ENCODE results near the gene KIF26B. TPM values are rescaled to one million over a fixed set of nuclear protein-coding genes. Genes with fewer than 3 reads are reported as not detected.

KIF26B gene
- total and polyA plus RNA-seq, 2 experiments from 2014 or later = 2.5 to 8.0 TPM

DNA sequence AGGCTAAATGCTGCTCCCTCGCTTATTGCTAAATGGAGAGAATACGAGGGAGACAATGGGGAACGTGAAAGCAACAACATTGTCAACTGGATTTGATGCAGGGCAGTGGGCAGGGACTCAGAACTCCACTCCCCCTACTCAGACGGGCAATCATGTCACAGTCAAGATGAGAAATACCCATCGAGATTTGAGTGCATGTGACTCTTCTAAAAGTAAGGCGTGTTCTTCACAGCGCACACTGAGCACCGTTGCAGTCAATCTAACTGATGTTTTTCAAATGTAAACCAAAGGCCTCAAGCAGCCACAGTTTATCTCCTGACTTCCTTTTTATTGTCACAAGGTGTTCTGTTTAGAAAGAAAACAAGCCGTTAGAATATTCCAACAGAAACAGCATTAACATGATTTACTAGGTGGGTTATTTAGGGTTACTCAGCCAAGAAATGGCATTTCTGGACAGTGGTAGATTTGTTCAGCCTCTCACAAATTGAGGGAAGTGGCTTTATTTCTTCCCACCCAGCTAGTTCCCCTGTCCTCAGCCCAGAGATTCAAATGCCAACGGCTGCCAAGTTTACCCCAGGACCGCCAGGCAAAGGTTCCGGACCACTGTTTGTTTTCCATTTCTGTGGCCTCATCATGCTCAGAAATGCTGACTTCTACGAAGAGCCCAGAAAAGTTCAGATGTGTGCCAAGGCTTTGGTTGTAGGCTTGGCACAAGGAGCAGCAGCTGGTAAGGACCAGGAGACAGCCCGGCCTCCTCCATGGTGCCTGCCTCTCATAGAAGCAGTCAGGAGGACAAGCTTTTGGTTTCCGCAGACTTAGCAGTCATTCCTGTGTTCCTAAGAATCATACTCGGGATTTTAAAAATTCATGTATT, 171.4 kb downstream of the KIF26B start:
- no peaks in the 10 kb centered on the region for H3K9me3 ChIP-seq (ENCODE audit: low read depth)
- 75 to 77% methylated on average over 16 of the region's 16 CpGs for WGBS, 2 experiments (ENCODE audit: low coverage in 1 of 2, low lambda C conversion rate in 2 of 2, missing lambda C conversion rate in 2 of 2)
- no peak overlapping the region for H2AFZ ChIP-seq
- in situ Hi-C loops (cut with MboI) = no loop called here
- no peak for DNase-seq
- TF ChIP-seq EZH2phosphoT487 (IDR thresholded peaks at IDR 0.05; ENCODE audit: insufficient read depth, low read depth) = no peak
- TF ChIP-seq EZH2 (IDR thresholded peaks at IDR 0.05; ENCODE audit: insufficient read depth, poor library complexity, severe bottlenecking) = no peak
- H3K27me3 ChIP-seq (replicated peaks; ENCODE audit: insufficient read depth) = no peaks in the 10 kb centered on the region
- H3K79me2 ChIP-seq (ENCODE audit: insufficient read depth) = no peaks in the 10 kb centered on the region
- no peaks in the 10 kb centered on the region for H3K36me3 ChIP-seq (ENCODE audit: low read depth)
- H3K4me1 ChIP-seq (ENCODE audit: insufficient read depth) = peaks cover 9% of the 10 kb centered on the region
- H3K4me3 ChIP-seq = no peak overlapping the region
- no peak overlapping the region for H3K27ac ChIP-seq
- H4K20me1 ChIP-seq (ENCODE audit: insufficient read depth) = no peaks in the 10 kb centered on the region
- H3K9ac ChIP-seq = no peak overlapping the region
- no peak overlapping the region for H3K4me2 ChIP-seq (ENCODE audit: unreplicated experiment)
- no peaks in the 10 kb centered on the region for H3K9me2 ChIP-seq (ENCODE audit: insufficient read depth)
- no peaks in the 10 kb centered on the region for H3F3A ChIP-seq (ENCODE audit: insufficient read depth)

DNA sequence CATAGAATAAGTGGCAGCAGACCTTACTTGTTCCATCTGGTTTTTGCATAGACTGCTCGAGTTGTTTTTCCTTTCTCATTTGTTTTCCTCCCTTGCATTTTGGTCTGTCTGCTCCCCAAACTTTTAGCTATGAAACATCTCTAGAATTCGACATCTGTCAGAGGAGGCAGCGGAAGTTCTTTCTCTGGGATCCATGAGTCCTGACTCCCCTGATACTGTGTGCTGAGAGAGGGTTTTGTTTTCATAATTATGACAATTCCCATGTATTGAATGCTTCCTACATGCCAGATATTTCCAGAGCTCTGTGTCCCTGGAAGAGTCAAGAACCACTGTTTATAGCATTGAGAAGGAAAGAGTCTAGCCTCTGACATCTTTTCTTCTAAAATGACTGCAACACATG, 172.6 kb downstream of the KIF26B start:
- Histone ChIP-seq H4K20me1 (ENCODE audit: insufficient read depth) (no peaks in the 10 kb centered on the region), H3F3A (ENCODE audit: insufficient read depth) (no peaks in the 10 kb centered on the region), H3K27me3 (replicated peaks; ENCODE audit: insufficient read depth) (no peaks in the 10 kb centered on the region), H3K4me3 (no peak overlapping the region), H3K4me1 (ENCODE audit: insufficient read depth) (peaks cover 14% of the 10 kb centered on the region), H3K9me2 (ENCODE audit: insufficient read depth) (no peaks in the 10 kb centered on the region), H3K9ac (no peak overlapping the region), H3K36me3 (ENCODE audit: low read depth) (no peaks in the 10 kb centered on the region), H2AFZ (no peak overlapping the region), H3K27ac (no peak overlapping the region), H3K9me3 (ENCODE audit: low read depth) (no peaks in the 10 kb centered on the region), H3K4me2 (ENCODE audit: unreplicated experiment) (no peak overlapping the region), H3K79me2 (ENCODE audit: insufficient read depth) (no peaks in the 10 kb centered on the region)
- DNase-seq = no peak
- WGBS, 2 experiments (ENCODE audit: low coverage in 1 of 2, low lambda C conversion rate in 2 of 2, missing lambda C conversion rate in 2 of 2) = 54 to 55% methylated on average over 3 of the region's 3 CpGs
- TF ChIP-seq EZH2 (IDR thresholded peaks at IDR 0.05; ENCODE audit: insufficient read depth, poor library complexity, severe bottlenecking) (no peak), EZH2phosphoT487 (IDR thresholded peaks at IDR 0.05; ENCODE audit: insufficient read depth, low read depth) (no peak)
- in situ Hi-C loops (cut with MboI) = no loop called here

DNA sequence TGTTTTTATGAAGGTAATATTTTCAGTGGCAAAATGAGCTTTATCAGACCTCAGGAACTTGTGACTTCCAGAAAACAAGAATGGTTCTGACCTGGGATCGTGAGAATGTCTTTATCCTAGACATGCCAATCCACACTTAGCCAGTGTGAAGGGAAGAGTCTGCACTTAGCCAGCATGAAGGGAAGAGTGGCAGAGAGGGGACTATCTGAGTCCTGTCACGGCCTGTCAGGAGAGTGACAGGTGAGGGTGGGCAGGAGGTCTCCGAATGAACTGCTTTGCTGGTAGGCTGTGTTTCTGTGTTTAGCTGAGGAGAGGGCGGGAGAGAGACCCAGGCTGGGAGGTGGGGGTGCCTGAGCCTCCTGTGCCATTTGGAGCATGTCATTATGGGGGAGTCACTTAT, 173.1 kb downstream of the KIF26B start:
- 80 to 85% methylated on average over 4 of the region's 4 CpGs for WGBS, 2 experiments (ENCODE audit: low coverage in 1 of 2, low lambda C conversion rate in 2 of 2, missing lambda C conversion rate in 2 of 2)
- no peak overlapping the region for H3K4me3 ChIP-seq
- no peak for DNase-seq
- no peaks in the 10 kb centered on the region for H3K36me3 ChIP-seq (ENCODE audit: low read depth)
- H2AFZ ChIP-seq = no peak overlapping the region
- no peaks in the 10 kb centered on the region for H3K9me2 ChIP-seq (ENCODE audit: insufficient read depth)
- peaks cover 13% of the 10 kb centered on the region for H3K4me1 ChIP-seq (ENCODE audit: insufficient read depth)
- no peaks in the 10 kb centered on the region for H4K20me1 ChIP-seq (ENCODE audit: insufficient read depth)
- no peak overlapping the region for H3K4me2 ChIP-seq (ENCODE audit: unreplicated experiment)
- no peaks in the 10 kb centered on the region for H3K79me2 ChIP-seq (ENCODE audit: insufficient read depth)
- H3K27ac ChIP-seq = no peak overlapping the region
- no peak overlapping the region for H3K9ac ChIP-seq
- TF ChIP-seq EZH2phosphoT487 (IDR thresholded peaks at IDR 0.05; ENCODE audit: insufficient read depth, low read depth) = no peak
- TF ChIP-seq EZH2 (IDR thresholded peaks at IDR 0.05; ENCODE audit: insufficient read depth, poor library complexity, severe bottlenecking) = no peak
- H3F3A ChIP-seq (ENCODE audit: insufficient read depth) = no peaks in the 10 kb centered on the region
- in situ Hi-C loops (cut with MboI) = no loop called here
- H3K9me3 ChIP-seq (ENCODE audit: low read depth) = no peaks in the 10 kb centered on the region
- H3K27me3 ChIP-seq (replicated peaks; ENCODE audit: insufficient read depth) = no peaks in the 10 kb centered on the region

DNA sequence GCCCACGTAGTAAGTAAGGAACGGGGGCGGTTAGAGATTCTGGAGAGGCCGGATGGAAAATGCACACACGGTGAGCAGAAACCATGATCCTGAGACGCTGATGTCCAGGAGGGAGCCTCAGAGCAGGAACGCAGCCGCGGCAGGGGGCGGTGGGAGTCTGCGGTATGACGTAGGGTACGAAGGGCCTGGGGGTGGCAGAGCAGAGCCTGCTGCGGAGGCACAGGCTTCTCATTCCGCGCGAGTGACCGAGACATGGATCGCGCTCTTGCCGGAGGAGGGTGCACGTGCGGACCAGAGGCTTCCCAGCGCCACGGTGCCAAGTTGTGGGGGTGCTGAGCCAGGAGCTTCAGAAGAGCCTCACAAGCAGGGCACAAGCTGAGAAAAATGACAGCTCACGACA, 176.2 kb downstream of the KIF26B start:
- WGBS, 2 experiments (ENCODE audit: low coverage in 1 of 2, low lambda C conversion rate in 2 of 2, missing lambda C conversion rate in 2 of 2) = 92 to 94% methylated on average over 26 of the region's 26 CpGs
- Histone ChIP-seq H3K4me2 (ENCODE audit: unreplicated experiment) (no peak overlapping the region), H3K27me3 (replicated peaks; ENCODE audit: insufficient read depth) (no peaks in the 10 kb centered on the region), H3K4me1 (ENCODE audit: insufficient read depth) (peaks cover 9% of the 10 kb centered on the region; the same call in 1 of the 2 replicates), H3K36me3 (ENCODE audit: low read depth) (no peaks in the 10 kb centered on the region), H3K9ac (no peak overlapping the region), H3K4me3 (no peak overlapping the region), H3K79me2 (ENCODE audit: insufficient read depth) (no peaks in the 10 kb centered on the region), H2AFZ (no peak overlapping the region), H3K9me2 (ENCODE audit: insufficient read depth) (no peaks in the 10 kb centered on the region), H3K9me3 (ENCODE audit: low read depth) (no peaks in the 10 kb centered on the region), H3K27ac (no peak overlapping the region), H4K20me1 (ENCODE audit: insufficient read depth) (no peaks in the 10 kb centered on the region), H3F3A (ENCODE audit: insufficient read depth) (no peaks in the 10 kb centered on the region)
- DNase-seq = no peak
- TF ChIP-seq EZH2phosphoT487 (IDR thresholded peaks at IDR 0.05; ENCODE audit: insufficient read depth, low read depth) (no peak), EZH2 (IDR thresholded peaks at IDR 0.05; ENCODE audit: insufficient read depth, poor library complexity, severe bottlenecking) (no peak)
- in situ Hi-C loops (cut with MboI) = no loop called here

Measured in GM23248 (cell line).